ENCODE data around the gene PIP4K2A.

Gene PIP4K2A

DNA sequence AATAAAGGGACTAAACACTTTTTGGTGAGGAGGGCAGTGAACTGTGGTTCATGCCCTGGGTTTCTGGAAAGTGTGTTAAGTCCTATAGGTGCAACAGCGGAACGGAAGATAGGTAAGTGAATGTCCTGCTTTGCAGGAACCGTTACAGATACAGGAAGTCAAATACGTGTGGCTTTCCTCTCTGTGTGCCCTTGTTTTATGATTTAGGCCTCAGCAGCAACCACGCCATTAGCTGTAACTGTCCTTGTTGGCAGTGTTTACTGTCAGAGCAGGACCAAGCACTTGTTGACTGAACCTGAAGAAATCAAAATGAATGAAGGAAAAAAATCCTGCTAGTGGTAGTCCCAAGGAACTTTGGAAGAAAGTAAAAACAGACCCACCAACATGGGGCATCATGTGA, 150.3 kb downstream of the PIP4K2A start:
- no peak overlapping the region for H3K4me3 ChIP-seq (ENCODE audit: insufficient read length, low read depth)
- no peak for DNase-seq (ENCODE audit: low read depth, low spot score)
- H3K4me1 ChIP-seq (ENCODE audit: insufficient read depth, insufficient read length), result no peaks in the 10 kb centered on the region
- H3K27me3 ChIP-seq (ENCODE audit: insufficient read depth, insufficient read length), result no peaks in the 10 kb centered on the region
- no peak for TF ChIP-seq SUZ12 (IDR thresholded peaks at IDR 0.05; ENCODE audit: extremely low read depth, insufficient read depth, insufficient read length)
- no peak for TF ChIP-seq ZNF274 (IDR thresholded peaks at IDR 0.05; ENCODE audit: low read depth, low read length)
- TF ChIP-seq YY1 (IDR thresholded peaks at IDR 0.05; ENCODE audit: insufficient read depth, insufficient read length), result no peak
- no peaks in the 10 kb centered on the region for H3K9me3 ChIP-seq (ENCODE audit: insufficient read depth, low read length)
- no peak overlapping the region for H3K9ac ChIP-seq (ENCODE audit: insufficient read length, low read depth)
- H3K36me3 ChIP-seq (ENCODE audit: insufficient read depth, insufficient read length, low read length), result peaks cover 12% of the 10 kb centered on the region

DNA sequence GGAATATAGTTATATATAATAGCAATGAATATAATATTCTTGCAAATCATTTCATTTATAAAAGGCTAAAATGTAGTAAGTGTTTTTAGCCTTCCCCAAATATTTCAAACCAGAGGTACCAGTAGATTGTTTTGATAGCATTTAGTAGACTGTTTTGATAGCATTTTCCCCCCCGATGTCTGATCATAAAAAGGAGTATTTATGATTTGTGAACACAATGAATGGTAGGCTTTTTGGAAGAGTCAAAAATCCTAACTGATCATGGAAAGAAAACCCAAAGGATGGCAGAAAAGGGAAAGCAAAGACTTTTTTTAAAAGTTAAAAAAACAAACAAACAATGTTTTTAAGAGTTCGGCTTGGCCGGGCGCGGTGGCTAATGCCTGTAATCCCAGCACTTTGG, 152.5 kb downstream of the PIP4K2A start:
- Histone ChIP-seq H3K4me1 (ENCODE audit: insufficient read depth, insufficient read length) (no peaks in the 10 kb centered on the region), H3K36me3 (ENCODE audit: insufficient read depth, insufficient read length, low read length) (peaks cover 6% of the 10 kb centered on the region), H3K9ac (ENCODE audit: insufficient read length, low read depth) (no peak overlapping the region), H3K27me3 (ENCODE audit: insufficient read depth, insufficient read length) (no peaks in the 10 kb centered on the region), H3K4me3 (ENCODE audit: insufficient read length, low read depth) (no peak overlapping the region), H3K9me3 (ENCODE audit: insufficient read depth, low read length) (no peaks in the 10 kb centered on the region)
- no peak for TF ChIP-seq YY1 (IDR thresholded peaks at IDR 0.05; ENCODE audit: insufficient read depth, insufficient read length)
- TF ChIP-seq SUZ12 (IDR thresholded peaks at IDR 0.05; ENCODE audit: extremely low read depth, insufficient read depth, insufficient read length), result no peak
- no peak for TF ChIP-seq ZNF274 (IDR thresholded peaks at IDR 0.05; ENCODE audit: low read depth, low read length)
- no peak for DNase-seq (ENCODE audit: low read depth, low spot score)

DNA sequence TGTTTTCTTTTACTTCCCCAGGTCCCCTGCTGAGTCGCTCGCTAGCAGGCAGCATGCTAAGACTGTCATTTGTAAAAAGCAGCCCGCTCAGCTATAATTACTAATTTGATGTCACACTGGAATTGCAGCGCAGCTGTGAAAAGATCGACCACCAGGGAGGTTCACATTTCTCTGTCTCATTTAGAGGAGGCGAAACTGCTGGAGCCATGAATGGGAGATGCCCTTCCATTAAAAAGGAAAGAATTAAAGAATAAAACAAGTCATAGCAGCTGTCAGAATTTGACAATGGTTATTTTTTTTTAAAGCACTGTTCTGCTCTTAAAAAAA, 153.5 kb downstream of the PIP4K2A start:
- Histone ChIP-seq H3K36me3 (ENCODE audit: insufficient read depth, insufficient read length, low read length) (peaks cover 6% of the 10 kb centered on the region), H3K9ac (ENCODE audit: insufficient read length, low read depth) (no peak overlapping the region), H3K9me3 (ENCODE audit: insufficient read depth, low read length) (no peaks in the 10 kb centered on the region), H3K4me3 (ENCODE audit: insufficient read length, low read depth) (no peak overlapping the region), H3K4me1 (ENCODE audit: insufficient read depth, insufficient read length) (no peaks in the 10 kb centered on the region), H3K27me3 (ENCODE audit: insufficient read depth, insufficient read length) (no peaks in the 10 kb centered on the region)
- DNase-seq (ENCODE audit: low read depth, low spot score), result no peak
- TF ChIP-seq SUZ12 (IDR thresholded peaks at IDR 0.05; ENCODE audit: extremely low read depth, insufficient read depth, insufficient read length) (no peak), YY1 (IDR thresholded peaks at IDR 0.05; ENCODE audit: insufficient read depth, insufficient read length) (no peak), ZNF274 (IDR thresholded peaks at IDR 0.05; ENCODE audit: low read depth, low read length) (no peak)

DNA sequence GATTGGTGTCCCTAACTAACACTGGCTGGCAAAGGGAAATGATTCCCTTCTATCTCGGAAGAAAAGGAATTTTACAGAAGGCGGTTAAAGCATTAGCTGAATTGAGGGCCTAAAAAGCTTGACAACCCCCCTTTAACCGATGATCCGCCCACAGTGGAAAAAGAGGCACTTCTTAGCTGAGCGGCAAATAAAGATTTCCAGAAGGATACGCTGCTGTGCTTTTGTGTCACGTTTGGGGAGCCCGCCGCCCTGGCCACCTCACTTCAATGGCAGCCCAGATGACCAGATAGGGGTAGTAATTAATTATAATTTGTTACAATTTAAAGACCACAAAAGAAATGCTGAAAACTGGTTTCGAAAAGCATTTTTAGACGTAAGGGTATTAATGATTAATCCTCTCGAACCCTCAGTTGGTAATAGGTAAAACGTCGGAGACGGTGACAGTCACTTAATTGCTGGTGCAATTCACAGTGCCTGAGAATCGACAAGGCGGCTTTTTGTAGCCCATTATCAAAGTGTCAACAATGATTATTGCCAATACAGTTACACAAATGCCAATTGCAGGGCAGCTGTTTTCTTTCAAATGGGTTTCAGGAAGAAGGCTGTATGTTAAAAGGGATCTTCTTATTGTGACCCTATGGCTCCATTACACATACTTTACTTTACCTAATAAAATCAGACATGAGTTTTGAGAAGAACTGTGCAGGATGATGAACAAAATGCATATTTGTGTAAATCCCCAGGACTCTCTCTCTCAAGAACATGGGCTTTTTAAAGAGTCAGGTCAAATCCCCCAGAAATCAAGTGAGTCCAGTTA, 154.1 kb downstream of the PIP4K2A start:
- Histone ChIP-seq H3K4me3 (ENCODE audit: insufficient read length, low read depth) (no peak overlapping the region), H3K9me3 (ENCODE audit: insufficient read depth, low read length) (no peaks in the 10 kb centered on the region), H3K27me3 (ENCODE audit: insufficient read depth, insufficient read length) (no peaks in the 10 kb centered on the region), H3K4me1 (ENCODE audit: insufficient read depth, insufficient read length) (no peaks in the 10 kb centered on the region), H3K36me3 (ENCODE audit: insufficient read depth, insufficient read length, low read length) (peaks cover 6% of the 10 kb centered on the region), H3K9ac (ENCODE audit: insufficient read length, low read depth) (no peak overlapping the region)
- TF ChIP-seq SUZ12 (IDR thresholded peaks at IDR 0.05; ENCODE audit: extremely low read depth, insufficient read depth, insufficient read length) (no peak), YY1 (IDR thresholded peaks at IDR 0.05; ENCODE audit: insufficient read depth, insufficient read length) (no peak), ZNF274 (IDR thresholded peaks at IDR 0.05; ENCODE audit: low read depth, low read length) (no peak)
- no peak for DNase-seq (ENCODE audit: low read depth, low spot score)

GRCh38 chr10:22557321-22557720, 157.1 kb downstream of the PIP4K2A start:
- DNase-seq (ENCODE audit: low read depth, low spot score), result no peak
- H3K9me3 ChIP-seq (ENCODE audit: insufficient read depth, low read length), result no peaks in the 10 kb centered on the region
- no peak overlapping the region for H3K9ac ChIP-seq (ENCODE audit: insufficient read length, low read depth)
- peaks cover 4% of the 10 kb centered on the region for H3K4me1 ChIP-seq (ENCODE audit: insufficient read depth, insufficient read length)
- H3K27me3 ChIP-seq (ENCODE audit: insufficient read depth, insufficient read length), result no peaks in the 10 kb centered on the region
- no peaks in the 10 kb centered on the region for H3K36me3 ChIP-seq (ENCODE audit: insufficient read depth, insufficient read length, low read length)
- no peak overlapping the region for H3K4me3 ChIP-seq (ENCODE audit: insufficient read length, low read depth)
- TF ChIP-seq YY1 (IDR thresholded peaks at IDR 0.05; ENCODE audit: insufficient read depth, insufficient read length), result no peak
- no peak for TF ChIP-seq ZNF274 (IDR thresholded peaks at IDR 0.05; ENCODE audit: low read depth, low read length)
- no peak for TF ChIP-seq SUZ12 (IDR thresholded peaks at IDR 0.05; ENCODE audit: extremely low read depth, insufficient read depth, insufficient read length)

DNA sequence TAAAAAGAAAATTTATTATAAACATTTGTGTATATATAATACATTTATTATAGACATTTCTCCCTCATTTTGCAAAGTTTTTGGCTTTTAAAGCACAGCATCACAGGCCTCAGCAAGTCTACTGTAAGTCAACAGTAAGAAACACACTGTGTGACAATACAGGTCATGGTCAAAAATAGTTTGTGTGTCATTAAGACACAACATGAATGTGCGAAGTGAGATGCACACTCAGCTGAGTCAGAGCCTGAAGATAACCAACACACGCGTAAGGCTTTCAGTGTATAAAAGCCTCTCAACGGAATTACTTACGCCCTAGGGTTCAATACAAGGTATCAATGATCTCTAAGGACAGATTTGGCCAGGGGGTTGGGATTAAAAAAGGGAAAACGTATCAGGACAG, 157.6 kb downstream of the PIP4K2A start:
- no peak for DNase-seq (ENCODE audit: low read depth, low spot score)
- Histone ChIP-seq H3K27me3 (ENCODE audit: insufficient read depth, insufficient read length) (no peaks in the 10 kb centered on the region), H3K36me3 (ENCODE audit: insufficient read depth, insufficient read length, low read length) (no peaks in the 10 kb centered on the region), H3K4me3 (ENCODE audit: insufficient read length, low read depth) (no peak overlapping the region), H3K9me3 (ENCODE audit: insufficient read depth, low read length) (no peaks in the 10 kb centered on the region), H3K9ac (ENCODE audit: insufficient read length, low read depth) (no peak overlapping the region), H3K4me1 (ENCODE audit: insufficient read depth, insufficient read length) (peaks cover 4% of the 10 kb centered on the region)
- TF ChIP-seq YY1 (IDR thresholded peaks at IDR 0.05; ENCODE audit: insufficient read depth, insufficient read length) (no peak), ZNF274 (IDR thresholded peaks at IDR 0.05; ENCODE audit: low read depth, low read length) (no peak), SUZ12 (IDR thresholded peaks at IDR 0.05; ENCODE audit: extremely low read depth, insufficient read depth, insufficient read length) (no peak)

DNA sequence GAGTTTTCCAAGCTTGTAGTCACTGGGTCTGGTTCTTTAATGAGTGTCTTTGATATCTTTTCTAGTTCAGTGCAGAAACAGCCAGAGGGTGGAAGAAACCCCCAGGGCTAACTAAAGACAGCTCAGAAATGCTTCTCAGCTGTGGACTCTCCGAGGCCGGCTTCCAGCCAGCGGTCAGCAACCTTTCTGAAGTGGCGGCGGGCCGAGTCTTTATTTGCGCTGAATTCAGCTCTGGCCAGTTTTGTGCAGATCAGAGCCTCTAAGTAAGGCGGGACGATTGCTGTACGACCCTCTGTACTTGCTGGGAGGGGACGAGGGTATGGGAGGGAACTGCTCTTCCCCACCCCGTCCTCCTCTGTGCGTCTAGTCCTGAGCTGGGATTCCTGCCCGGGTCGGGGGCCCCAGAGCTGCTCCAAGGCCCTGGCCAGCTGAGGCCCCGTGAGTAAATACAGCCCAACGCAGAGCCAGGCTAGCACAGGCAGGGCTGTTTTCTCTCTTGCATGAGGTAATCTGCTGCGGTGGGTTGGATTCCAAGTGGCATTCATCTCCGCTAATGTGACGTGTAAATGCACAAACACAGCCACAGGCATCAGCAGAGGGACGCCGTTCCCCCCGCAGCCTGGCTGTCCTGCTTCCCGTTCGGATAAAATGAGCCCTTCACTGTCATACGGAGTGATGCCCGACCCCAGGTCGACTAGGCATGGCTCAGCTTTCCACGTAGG, 159.8 kb downstream of the PIP4K2A start:
- H3K27me3 ChIP-seq (ENCODE audit: insufficient read depth, insufficient read length), result no peaks in the 10 kb centered on the region
- H3K9me3 ChIP-seq (ENCODE audit: insufficient read depth, low read length), result no peaks in the 10 kb centered on the region
- TF ChIP-seq ZNF274 (IDR thresholded peaks at IDR 0.05; ENCODE audit: low read depth, low read length) (no peak), YY1 (IDR thresholded peaks at IDR 0.05; ENCODE audit: insufficient read depth, insufficient read length) (no peak), SUZ12 (IDR thresholded peaks at IDR 0.05; ENCODE audit: extremely low read depth, insufficient read depth, insufficient read length) (no peak)
- DNase-seq (ENCODE audit: low read depth, low spot score), result no peak
- H3K4me1 ChIP-seq (ENCODE audit: insufficient read depth, insufficient read length), result peaks cover 4% of the 10 kb centered on the region
- H3K9ac ChIP-seq (ENCODE audit: insufficient read length, low read depth), result no peak overlapping the region
- H3K4me3 ChIP-seq (ENCODE audit: insufficient read length, low read depth), result no peak overlapping the region
- H3K36me3 ChIP-seq (ENCODE audit: insufficient read depth, insufficient read length, low read length), result peaks cover 8% of the 10 kb centered on the region
